ENCODE measurements around the gene FDXR.

FDXR gene

DNA sequence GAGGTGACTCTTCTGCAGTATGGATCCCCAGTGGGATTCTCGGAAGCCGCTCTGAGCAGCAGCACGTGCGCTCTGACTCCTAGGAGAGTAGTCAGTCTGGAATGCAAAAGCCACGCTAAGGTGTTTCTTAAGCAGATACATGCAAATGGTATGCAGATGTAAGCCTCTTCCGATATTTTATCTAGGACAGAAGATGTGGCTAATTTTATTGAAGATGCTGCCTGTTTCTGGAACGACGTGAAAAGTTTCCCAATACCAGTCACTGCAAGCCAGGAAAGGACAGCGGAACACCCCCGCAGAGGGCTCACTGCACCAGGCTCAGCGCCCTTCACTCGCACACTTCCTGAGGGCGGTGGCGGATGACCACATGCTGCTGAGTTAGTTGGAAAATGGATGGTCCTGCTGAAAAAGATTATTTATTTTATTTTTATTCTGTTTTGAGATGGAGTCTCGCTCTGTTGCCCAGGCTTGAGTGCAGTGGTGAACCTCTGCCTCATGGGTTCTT lies 10.5 kb upstream of the FDXR start:
- Histone ChIP-seq H3K27me3 (ENCODE audit: control insufficient read depth in 5 of 5, insufficient read depth in 4 of 5, low read length in 5 of 5) (peaks cover 6 to 19% (median 18%) of the 10 kb centered on the region in 5 donors), H3K36me3 (ENCODE audit: control insufficient read depth in 5 of 5, insufficient read depth in 5 of 5, low read length in 5 of 5) (no peaks in the 10 kb centered on the region), H3K4me1 (ENCODE audit: control insufficient read depth in 5 of 5, insufficient read depth in 5 of 5, low read length in 5 of 5) (peaks cover 0 to 9% (median 4%) of the 10 kb centered on the region in 5 donors), H3K9ac (ENCODE audit: low read length in 5 of 5) (no peak overlapping the region), H3K27ac (ENCODE audit: low read depth, low read length) (no peak overlapping the region), H3K4me3 (ENCODE audit: low read depth in 1 of 5, low read length in 5 of 5) (no peak overlapping the region), H3K9me3 (ENCODE audit: control insufficient read depth in 5 of 5, low read length in 5 of 5) (no peaks in the 10 kb centered on the region)

DNA sequence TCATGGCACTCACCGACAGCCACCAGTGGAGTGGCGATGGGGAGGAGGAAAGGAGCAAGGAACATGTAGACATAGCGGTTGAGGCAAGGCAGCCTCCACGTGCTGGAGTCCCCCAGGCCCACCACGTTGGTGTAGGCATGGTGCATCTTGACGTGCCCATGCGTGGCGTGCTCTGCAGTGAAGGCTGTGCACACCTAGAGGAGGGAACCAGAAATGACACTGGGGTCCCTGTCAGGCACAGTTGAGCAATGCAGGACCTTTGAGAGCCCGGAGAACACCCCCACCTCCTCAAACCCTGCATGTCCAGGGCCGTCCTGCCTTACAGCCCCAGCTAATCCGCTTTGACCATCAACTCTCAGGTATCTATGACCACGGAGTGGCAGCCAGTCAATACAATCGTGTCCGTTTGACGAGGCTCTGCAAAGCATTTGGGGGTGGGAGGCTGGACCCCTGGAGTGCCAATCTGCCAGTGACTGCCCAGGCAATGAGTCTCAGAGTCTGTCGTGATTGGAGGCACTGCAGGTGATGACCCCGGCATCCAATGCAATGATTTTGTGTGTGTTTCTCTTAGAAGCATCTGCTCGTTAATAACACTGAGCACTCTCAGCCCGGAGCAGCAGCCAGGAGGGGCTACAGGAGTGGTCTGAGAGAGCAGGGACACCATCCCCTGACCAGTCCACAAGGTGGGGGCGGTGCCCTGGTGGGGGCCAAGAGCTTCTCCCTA lies 9.9 kb upstream of the FDXR start:
- H3K9me3 ChIP-seq (ENCODE audit: control insufficient read depth in 5 of 5, low read length in 5 of 5), result no peaks in the 10 kb centered on the region
- no peak overlapping the region for H3K4me3 ChIP-seq (ENCODE audit: low read depth in 1 of 5, low read length in 5 of 5)
- no peak overlapping the region for H3K9ac ChIP-seq (ENCODE audit: low read length in 5 of 5)
- H3K36me3 ChIP-seq (ENCODE audit: control insufficient read depth in 5 of 5, insufficient read depth in 5 of 5, low read length in 5 of 5), result no peaks in the 10 kb centered on the region
- H3K27me3 ChIP-seq (ENCODE audit: control insufficient read depth in 5 of 5, insufficient read depth in 4 of 5, low read length in 5 of 5), result peaks cover 9 to 24% (median 20%) of the 10 kb centered on the region in 5 donors
- peaks cover 0 to 11% (median 4%) of the 10 kb centered on the region in 5 donors for H3K4me1 ChIP-seq (ENCODE audit: control insufficient read depth in 5 of 5, insufficient read depth in 5 of 5, low read length in 5 of 5)
- H3K27ac ChIP-seq (ENCODE audit: low read depth, low read length), result no peak overlapping the region

DNA sequence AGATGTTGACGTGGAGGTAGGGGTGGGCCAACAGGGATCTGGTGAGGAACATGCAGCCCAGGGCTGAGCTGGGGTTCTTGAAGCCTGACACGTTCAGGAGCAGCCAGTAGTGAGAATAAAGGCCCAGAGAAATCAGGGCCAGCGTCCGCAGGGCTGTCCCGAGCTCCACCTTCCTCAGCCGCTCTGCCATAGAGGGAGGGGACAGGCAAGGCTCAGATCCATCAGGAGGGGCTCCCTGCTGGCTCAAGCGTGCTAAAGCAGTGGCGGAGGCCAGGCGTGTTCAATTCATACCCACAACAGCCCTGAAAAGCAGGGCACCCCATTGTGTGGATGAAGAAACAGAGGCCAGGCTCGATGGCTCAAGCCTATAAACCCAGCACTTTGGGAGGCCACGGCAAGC lies 8.3 kb upstream of the FDXR start:
- no peaks in the 10 kb centered on the region for H3K36me3 ChIP-seq (ENCODE audit: control insufficient read depth in 5 of 5, insufficient read depth in 5 of 5, low read length in 5 of 5)
- no peak overlapping the region for H3K4me3 ChIP-seq (ENCODE audit: low read depth in 1 of 5, low read length in 5 of 5)
- peaks cover 8 to 25% (median 19%) of the 10 kb centered on the region in 5 donors for H3K27me3 ChIP-seq (ENCODE audit: control insufficient read depth in 5 of 5, insufficient read depth in 4 of 5, low read length in 5 of 5)
- H3K4me1 ChIP-seq (ENCODE audit: control insufficient read depth in 5 of 5, insufficient read depth in 5 of 5, low read length in 5 of 5), result peaks cover 0 to 12% (median 4%) of the 10 kb centered on the region in 5 donors
- no peak overlapping the region for H3K27ac ChIP-seq (ENCODE audit: low read depth, low read length)
- H3K9ac ChIP-seq (ENCODE audit: low read length in 5 of 5), result no peak overlapping the region
- no peaks in the 10 kb centered on the region for H3K9me3 ChIP-seq (ENCODE audit: control insufficient read depth in 5 of 5, low read length in 5 of 5)

DNA sequence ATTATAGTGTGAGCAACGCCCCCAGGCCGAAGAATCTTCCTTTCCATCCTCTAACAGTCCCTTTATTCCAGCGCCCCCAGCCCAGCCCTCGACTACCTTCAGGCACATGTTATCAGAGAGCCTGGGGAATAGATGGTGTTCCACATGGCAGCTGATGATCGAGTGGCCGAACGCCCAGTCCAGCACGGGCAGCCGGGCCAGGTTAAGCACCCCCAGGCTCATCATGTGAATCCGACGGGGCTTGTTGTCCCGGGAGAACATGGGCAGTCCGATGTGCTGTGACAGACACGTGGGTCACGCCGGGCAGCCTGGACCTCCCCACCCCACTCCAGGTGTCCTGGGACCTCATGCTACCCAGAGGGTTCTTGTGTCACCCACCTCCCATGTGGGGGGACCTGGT lies 6.5 kb upstream of the FDXR start:
- Histone ChIP-seq H3K27me3 (ENCODE audit: control insufficient read depth in 5 of 5, insufficient read depth in 4 of 5, low read length in 5 of 5) (peaks cover 8 to 22% (median 16%) of the 10 kb centered on the region in 5 donors), H3K9ac (ENCODE audit: low read length in 5 of 5) (no peak overlapping the region), H3K27ac (ENCODE audit: low read depth, low read length) (no peak overlapping the region), H3K9me3 (ENCODE audit: control insufficient read depth in 5 of 5, low read length in 5 of 5) (no peaks in the 10 kb centered on the region), H3K4me3 (ENCODE audit: low read depth in 1 of 5, low read length in 5 of 5) (no peak overlapping the region), H3K36me3 (ENCODE audit: control insufficient read depth in 5 of 5, insufficient read depth in 5 of 5, low read length in 5 of 5) (no peaks in the 10 kb centered on the region), H3K4me1 (ENCODE audit: control insufficient read depth in 5 of 5, insufficient read depth in 5 of 5, low read length in 5 of 5) (peaks cover 0 to 12% (median 4%) of the 10 kb centered on the region in 5 donors)

DNA sequence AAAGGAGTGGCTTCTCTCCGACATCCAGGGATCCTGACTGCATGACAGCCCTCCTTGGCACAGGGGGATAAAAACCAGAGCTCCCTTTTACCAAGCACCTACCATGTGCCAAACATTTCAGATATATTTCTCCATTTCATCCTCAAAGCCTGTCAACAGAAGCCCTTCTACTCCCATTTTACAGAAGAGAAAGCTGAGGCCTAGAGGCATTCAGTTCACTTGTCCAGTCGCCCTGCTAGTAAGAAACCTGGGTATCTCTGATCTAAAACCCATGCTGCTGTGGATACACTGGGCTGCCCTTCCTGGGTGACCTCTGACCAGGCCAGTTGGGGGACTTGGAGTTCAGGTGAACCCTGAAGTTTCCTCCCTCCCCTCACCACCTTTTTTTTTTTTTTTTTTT lies 5.9 kb upstream of the FDXR start:
- Histone ChIP-seq H3K27ac (ENCODE audit: low read depth, low read length) (no peak overlapping the region), H3K27me3 (ENCODE audit: control insufficient read depth in 5 of 5, insufficient read depth in 4 of 5, low read length in 5 of 5) (peaks cover 8 to 22% (median 16%) of the 10 kb centered on the region in 5 donors), H3K9me3 (ENCODE audit: control insufficient read depth in 5 of 5, low read length in 5 of 5) (no peaks in the 10 kb centered on the region), H3K4me1 (ENCODE audit: control insufficient read depth in 5 of 5, insufficient read depth in 5 of 5, low read length in 5 of 5) (peaks cover 2 to 18% (median 10%) of the 10 kb centered on the region in 5 donors), H3K4me3 (ENCODE audit: low read depth in 1 of 5, low read length in 5 of 5) (no peak overlapping the region), H3K36me3 (ENCODE audit: control insufficient read depth in 5 of 5, insufficient read depth in 5 of 5, low read length in 5 of 5) (no peaks in the 10 kb centered on the region), H3K9ac (ENCODE audit: low read length in 5 of 5) (no peak overlapping the region)

DNA sequence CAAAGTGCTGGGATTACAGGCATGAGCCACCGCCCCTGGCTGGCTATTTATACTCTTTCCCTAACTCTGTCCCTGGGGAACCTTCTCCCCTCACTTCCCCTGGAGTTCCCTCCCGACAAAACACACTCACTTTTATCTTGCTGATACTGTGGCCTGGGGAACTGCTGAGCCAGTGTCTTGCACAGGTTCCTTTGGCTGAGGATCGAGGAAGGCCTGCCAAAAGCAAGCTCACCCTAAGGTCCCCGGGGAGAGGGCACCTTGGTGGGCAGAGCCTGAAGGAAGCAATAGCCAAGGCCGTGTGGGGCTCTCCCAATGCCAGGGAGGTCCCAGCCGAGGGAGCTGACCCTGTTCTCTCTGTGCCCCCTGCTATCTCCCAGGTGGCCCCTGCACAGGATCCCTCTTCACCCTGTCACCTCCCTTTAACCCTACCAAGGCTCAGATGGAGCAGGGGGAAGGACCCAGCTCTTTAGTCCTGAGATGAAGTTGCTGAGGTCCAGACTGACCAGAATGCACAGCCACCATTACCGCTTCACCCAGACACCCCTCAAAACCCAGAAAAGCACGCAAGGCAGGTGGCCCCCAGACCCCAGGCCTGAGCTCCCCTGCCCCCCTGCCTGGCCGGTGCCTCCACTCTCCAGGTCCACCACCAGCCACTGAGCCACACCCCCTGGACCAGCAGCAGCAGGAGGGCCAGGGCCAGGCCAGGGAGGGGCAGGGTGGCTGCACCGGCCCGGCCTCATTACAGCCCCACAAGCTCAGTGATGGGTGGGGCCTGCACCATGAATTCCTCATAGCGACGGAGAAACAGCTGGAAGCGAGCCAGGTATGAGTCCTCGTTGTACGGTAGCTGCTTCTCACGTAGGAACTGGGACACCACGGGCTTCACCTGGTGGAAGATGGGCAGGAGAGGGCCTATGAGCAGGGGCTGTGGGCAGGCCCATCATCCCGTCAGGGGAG lies 5.1 kb upstream of the FDXR start:
- no peaks in the 10 kb centered on the region for H3K9me3 ChIP-seq (ENCODE audit: control insufficient read depth in 5 of 5, low read length in 5 of 5)
- no peak overlapping the region for H3K27ac ChIP-seq (ENCODE audit: low read depth, low read length)
- H3K4me3 ChIP-seq (ENCODE audit: low read depth in 1 of 5, low read length in 5 of 5), result no peak overlapping the region
- H3K36me3 ChIP-seq (ENCODE audit: control insufficient read depth in 5 of 5, insufficient read depth in 5 of 5, low read length in 5 of 5), result no peaks in the 10 kb centered on the region
- H3K9ac ChIP-seq (ENCODE audit: low read length in 5 of 5), result no peak overlapping the region
- peaks cover 7 to 18% (median 12%) of the 10 kb centered on the region in 5 donors for H3K27me3 ChIP-seq (ENCODE audit: control insufficient read depth in 5 of 5, insufficient read depth in 4 of 5, low read length in 5 of 5)
- peaks cover 5 to 15% (median 9%) of the 10 kb centered on the region in 5 donors for H3K4me1 ChIP-seq (ENCODE audit: control insufficient read depth in 5 of 5, insufficient read depth in 5 of 5, low read length in 5 of 5)

DNA sequence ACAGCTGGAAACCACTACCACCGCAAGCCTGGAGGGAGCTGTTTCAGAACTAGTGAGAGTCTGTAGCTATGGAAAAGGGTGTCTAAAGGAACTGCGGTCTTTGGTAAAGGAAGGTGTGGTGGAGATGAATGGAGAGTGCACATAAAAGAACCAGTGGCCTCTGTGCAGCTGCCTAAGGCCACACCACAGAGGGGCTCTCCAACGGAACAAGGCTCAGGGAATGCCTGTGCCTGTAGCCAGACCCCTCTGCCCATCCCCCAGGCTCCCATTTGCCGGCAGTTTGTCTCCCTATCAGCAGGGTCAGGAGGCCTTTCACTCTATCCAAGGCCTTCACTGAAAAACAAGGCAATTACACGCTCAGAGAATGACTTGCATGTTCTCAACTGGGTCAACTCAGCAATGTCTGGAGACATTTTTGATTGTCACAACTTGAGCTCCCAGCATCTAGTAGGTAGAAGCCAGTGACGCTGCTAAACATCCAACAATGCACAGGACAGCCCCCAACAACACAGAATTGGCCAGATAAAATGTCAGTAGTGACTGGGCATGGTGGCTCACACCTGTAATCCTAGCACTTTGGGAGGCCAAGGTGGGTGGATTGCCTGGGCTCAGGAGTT lies 3.3 kb upstream of the FDXR start:
- Histone ChIP-seq H3K9ac (ENCODE audit: low read length in 5 of 5) (no peak overlapping the region), H3K4me1 (ENCODE audit: control insufficient read depth in 5 of 5, insufficient read depth in 5 of 5, low read length in 5 of 5) (peaks cover 5 to 24% (median 19%) of the 10 kb centered on the region in 5 donors), H3K9me3 (ENCODE audit: control insufficient read depth in 5 of 5, low read length in 5 of 5) (no peaks in the 10 kb centered on the region), H3K27ac (ENCODE audit: low read depth, low read length) (no peak overlapping the region), H3K27me3 (ENCODE audit: control insufficient read depth in 5 of 5, insufficient read depth in 4 of 5, low read length in 5 of 5) (peaks cover 5 to 12% (median 10%) of the 10 kb centered on the region in 5 donors), H3K4me3 (ENCODE audit: low read depth in 1 of 5, low read length in 5 of 5) (no peak overlapping the region), H3K36me3 (ENCODE audit: control insufficient read depth in 5 of 5, insufficient read depth in 5 of 5, low read length in 5 of 5) (no peaks in the 10 kb centered on the region)

DNA sequence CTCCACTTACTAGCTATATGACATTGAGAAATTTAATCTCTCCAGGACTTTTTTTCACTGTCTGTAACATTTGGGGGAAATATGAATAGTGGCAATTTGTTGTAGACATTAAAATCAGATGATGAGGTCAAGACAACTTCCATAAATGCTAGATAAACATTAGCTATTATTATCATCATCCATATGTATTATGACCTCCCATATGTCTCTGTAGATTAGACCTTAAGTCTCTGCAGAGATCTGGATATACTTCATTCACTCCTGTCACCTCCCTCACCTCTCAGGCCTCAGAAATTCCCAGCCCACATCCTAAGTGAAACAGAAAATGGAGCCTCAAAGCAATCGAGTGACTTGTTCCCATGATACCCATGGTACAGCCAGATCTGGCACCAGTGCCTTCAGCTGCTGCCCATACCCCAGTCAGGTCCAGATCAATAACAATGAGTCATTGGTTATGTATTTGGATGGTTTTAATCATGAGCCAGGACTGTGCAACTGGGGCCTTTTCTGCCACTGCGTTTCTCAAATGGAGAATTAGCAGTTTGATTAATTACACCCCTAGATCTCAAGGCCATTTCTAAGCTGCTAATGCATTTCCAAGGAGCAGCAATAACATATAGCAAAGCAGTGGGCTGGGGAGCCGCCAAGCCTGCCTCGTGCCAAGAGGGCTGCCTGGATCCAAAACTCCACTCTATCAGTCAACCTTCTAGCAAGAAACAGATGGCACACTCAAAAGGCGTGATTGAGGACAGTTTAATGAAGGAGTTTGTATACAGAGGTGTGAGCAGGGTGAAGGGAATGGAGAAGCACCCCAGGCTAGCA lies 2.6 kb upstream of the FDXR start:
- Histone ChIP-seq H3K36me3 (ENCODE audit: control insufficient read depth in 5 of 5, insufficient read depth in 5 of 5, low read length in 5 of 5) (no peaks in the 10 kb centered on the region), H3K27ac (ENCODE audit: low read depth, low read length) (no peak overlapping the region), H3K9ac (ENCODE audit: low read length in 5 of 5) (no peak overlapping the region), H3K4me3 (ENCODE audit: low read depth in 1 of 5, low read length in 5 of 5) (no peak overlapping the region), H3K4me1 (ENCODE audit: control insufficient read depth in 5 of 5, insufficient read depth in 5 of 5, low read length in 5 of 5) (peaks cover 5 to 24% (median 22%) of the 10 kb centered on the region in 5 donors), H3K27me3 (ENCODE audit: control insufficient read depth in 5 of 5, insufficient read depth in 4 of 5, low read length in 5 of 5) (peaks cover 5 to 10% (median 7%) of the 10 kb centered on the region in 5 donors), H3K9me3 (ENCODE audit: control insufficient read depth in 5 of 5, low read length in 5 of 5) (no peaks in the 10 kb centered on the region)

DNA sequence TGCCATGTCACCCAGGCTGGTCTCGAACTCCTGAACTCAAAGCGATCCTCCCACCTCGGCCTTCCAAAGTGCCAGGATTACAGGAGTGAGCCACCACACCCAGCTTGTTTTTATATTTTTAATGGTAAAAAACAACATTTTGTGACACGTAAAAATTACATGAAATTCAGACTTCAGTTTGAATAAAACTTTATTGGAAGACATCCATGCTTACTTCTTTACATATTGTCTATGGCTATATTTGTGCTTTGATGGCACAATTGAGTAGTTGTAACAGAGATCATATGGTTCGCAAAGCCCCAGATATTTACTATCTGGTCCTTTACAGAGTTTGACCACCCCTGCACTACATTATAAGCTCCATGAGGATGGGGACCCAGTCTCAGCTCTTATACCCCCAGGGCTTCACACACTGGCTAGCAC lies 1.8 kb upstream of the FDXR start:
- Histone ChIP-seq H3K9ac (ENCODE audit: low read length in 5 of 5) (no peak overlapping the region), H3K9me3 (ENCODE audit: control insufficient read depth in 5 of 5, low read length in 5 of 5) (no peaks in the 10 kb centered on the region), H3K4me3 (ENCODE audit: low read depth in 1 of 5, low read length in 5 of 5) (no peak overlapping the region), H3K27me3 (ENCODE audit: control insufficient read depth in 5 of 5, insufficient read depth in 4 of 5, low read length in 5 of 5) (peaks cover 5 to 10% (median 7%) of the 10 kb centered on the region in 5 donors), H3K27ac (ENCODE audit: low read depth, low read length) (no peak overlapping the region), H3K4me1 (ENCODE audit: control insufficient read depth in 5 of 5, insufficient read depth in 5 of 5, low read length in 5 of 5) (peaks cover 5 to 24% (median 22%) of the 10 kb centered on the region in 5 donors), H3K36me3 (ENCODE audit: control insufficient read depth in 5 of 5, insufficient read depth in 5 of 5, low read length in 5 of 5) (no peaks in the 10 kb centered on the region)

Measured in subcutaneous abdominal adipose tissue (tissue), 5 donors.